Activated naive CD4-positive, alpha-beta T cell treated with anti-CD3 and anti-CD28 coated beads for 36 hours (primary cell): ENCODE measurements around the gene SYT1. TPM values are rescaled to one million over a fixed set of nuclear protein-coding genes. Genes with fewer than 3 reads are reported as not detected.
"Not testable (repeated sequence)": the region's sequence is repeated elsewhere in the genome, so short reads cannot be mapped to it uniquely, and the experiment has no call there.

Experiments
- CTCF ChIA-PET: fragments of 350-600 bp; sonication (Branson Sonifier 250); formaldehyde crosslinking; loops from one replicate; lab custom pipeline; 2021; ENCODE audit warnings: antibody characterized with exemption; lab: Charles Lee
- DNase-seq: peaks from one replicate; pipeline ENCODE4 v3.0.0-alpha.2; 2020
- H3K27ac Mint-ChIP-seq: one replicate; pipeline ENCODE4 v1.8.0; 2021; ENCODE audit warnings: mild to moderate bottlenecking, mixed read lengths
- H3K27me3 Mint-ChIP-seq: one replicate; pipeline ENCODE4 v1.8.0; 2021; ENCODE audit warnings: low read depth, mixed read lengths
- H3K36me3 Mint-ChIP-seq: one replicate; pipeline ENCODE4 v1.8.0; 2021; ENCODE audit warnings: low read depth, mixed read lengths
- H3K4me1 Mint-ChIP-seq: one replicate; pipeline ENCODE4 v1.8.0; 2021; ENCODE audit warnings: low read depth, mixed read lengths
- H3K4me3 Mint-ChIP-seq: one replicate; pipeline ENCODE4 v1.8.0; 2021; ENCODE audit warnings: mild to moderate bottlenecking, moderate library complexity, mixed read lengths
- H3K9me3 Mint-ChIP-seq: one replicate; pipeline ENCODE4 v1.8.0; 2021; ENCODE audit warnings: mixed read lengths
- intact Hi-C: fragments of 100-400 bp; cut with micrococcal nuclease; formaldehyde crosslinking; loops from one replicate; pipeline ENCODE4 v1.15.1; 2023
- total RNA-seq, 2 experiments: library from RNA; stranded (reverse); gene quantifications; one replicate each; pipeline ENCODE4 v1.2.3, GENCODE V29; 2021

SYT1 gene
- total RNA-seq, 2 experiments from 2014 or later = not detected

DNA sequence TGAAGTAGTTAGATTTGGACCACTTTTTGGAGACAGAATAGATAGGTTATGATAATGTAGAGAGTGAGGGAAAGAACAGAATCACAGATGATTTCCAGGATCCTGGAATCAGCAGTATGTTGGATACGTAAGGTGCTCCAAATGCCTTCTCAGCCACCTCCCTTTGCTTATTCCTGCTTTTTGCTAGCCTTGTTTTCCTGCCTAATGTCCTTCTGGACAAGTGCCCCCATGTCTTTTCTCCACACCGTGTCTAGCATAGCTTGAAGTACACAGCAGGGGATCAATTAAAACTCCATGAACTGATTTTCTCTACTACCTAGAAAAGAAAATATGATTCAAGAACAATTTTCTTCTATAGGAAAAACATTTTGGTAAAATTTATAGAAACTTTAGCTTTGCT lies 144.0 kb downstream of the SYT1 start:
- Mint-ChIP-seq H3K27ac (no peak overlapping the region), H3K27me3 (no peaks in the 10 kb centered on the region), H3K9me3 (peaks cover 5% of the 10 kb centered on the region), H3K4me1 (no peaks in the 10 kb centered on the region), H3K4me3 (no peak overlapping the region), H3K36me3 (no peaks in the 10 kb centered on the region)
- no peak for DNase-seq
- intact Hi-C loops = no loop called here
- CTCF ChIA-PET = no interaction called here

DNA sequence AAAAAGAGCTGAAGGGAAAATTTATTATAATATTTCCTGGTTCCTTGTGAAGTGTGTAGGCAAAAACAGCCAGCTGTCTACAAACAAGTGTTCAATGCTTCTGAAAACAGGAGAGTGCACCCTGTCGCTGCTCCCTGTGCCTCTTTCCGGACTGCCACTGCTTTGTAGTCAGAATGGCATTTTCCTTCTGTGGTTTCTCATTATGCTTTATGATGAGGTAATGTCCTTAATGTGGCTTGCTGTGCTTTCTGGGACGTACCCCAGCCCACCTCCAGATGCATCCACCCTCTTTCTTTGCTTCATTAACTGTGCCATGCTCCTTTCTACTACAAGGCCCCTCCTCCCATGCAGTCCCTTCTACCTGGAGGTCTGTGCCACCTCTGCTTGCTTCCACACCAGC lies 148.1 kb downstream of the SYT1 start:
- H3K27ac Mint-ChIP-seq = no peak overlapping the region
- no peak overlapping the region for H3K4me3 Mint-ChIP-seq
- intact Hi-C loops = no loop called here
- no peaks in the 10 kb centered on the region for H3K27me3 Mint-ChIP-seq
- no peaks in the 10 kb centered on the region for H3K36me3 Mint-ChIP-seq
- H3K9me3 Mint-ChIP-seq = peaks cover 6% of the 10 kb centered on the region
- DNase-seq = no peak
- CTCF ChIA-PET = no interaction called here
- H3K4me1 Mint-ChIP-seq = no peaks in the 10 kb centered on the region

DNA sequence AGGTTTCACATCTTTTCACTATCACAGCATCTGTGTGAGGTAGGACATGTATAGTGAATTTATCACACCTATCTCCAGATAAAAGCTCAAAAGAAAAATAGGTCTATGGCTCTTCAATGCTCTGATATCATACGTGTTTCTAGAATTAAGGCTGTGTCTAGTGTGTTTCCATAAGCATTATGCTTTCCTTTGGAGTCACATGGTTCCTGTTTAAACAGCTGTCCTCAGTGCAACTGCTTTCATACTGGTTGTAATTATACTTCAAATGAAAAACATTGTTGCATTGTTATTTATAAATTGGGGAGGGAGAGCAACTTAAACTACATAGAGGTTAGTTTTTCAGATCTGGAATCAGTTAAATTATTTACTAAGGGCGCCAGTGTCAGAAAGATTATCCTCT lies 151.6 kb downstream of the SYT1 start:
- CTCF ChIA-PET = no interaction called here
- Mint-ChIP-seq H3K4me3 (no peak overlapping the region), H3K4me1 (no peaks in the 10 kb centered on the region), H3K27ac (no peak overlapping the region), H3K36me3 (no peaks in the 10 kb centered on the region), H3K9me3 (peaks cover 8% of the 10 kb centered on the region), H3K27me3 (no peaks in the 10 kb centered on the region)
- intact Hi-C loops = no loop called here
- DNase-seq = no peak

DNA sequence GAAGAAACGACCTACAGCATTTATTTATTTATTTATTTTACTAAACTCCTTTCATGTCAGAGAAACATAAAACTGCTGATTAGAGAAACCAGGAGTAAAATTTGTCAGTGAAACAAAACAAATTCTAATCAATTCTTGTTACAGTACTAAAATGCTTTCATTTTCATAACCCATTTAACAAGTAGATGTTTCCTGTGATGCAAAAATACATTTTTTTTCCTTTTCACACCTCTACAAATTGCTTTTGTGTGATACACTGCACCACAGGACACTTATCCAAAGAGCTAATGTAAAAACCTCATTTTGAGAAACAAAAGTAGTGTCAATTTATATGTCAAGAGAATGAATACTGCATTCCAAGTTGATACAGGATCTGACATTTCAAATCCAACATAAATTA lies 155.1 kb downstream of the SYT1 start:
- H3K9me3 Mint-ChIP-seq = peaks cover 3% of the 10 kb centered on the region
- intact Hi-C loops = no loop called here
- no peak overlapping the region for H3K4me3 Mint-ChIP-seq
- H3K27me3 Mint-ChIP-seq = no peaks in the 10 kb centered on the region
- no peak for DNase-seq
- CTCF ChIA-PET = no interaction called here
- no peak overlapping the region for H3K27ac Mint-ChIP-seq
- no peaks in the 10 kb centered on the region for H3K36me3 Mint-ChIP-seq
- no peaks in the 10 kb centered on the region for H3K4me1 Mint-ChIP-seq

- Mint-ChIP-seq H3K27me3 (no peaks in the 10 kb centered on the region), H3K4me3 (no peak overlapping the region), H3K27ac (no peak overlapping the region), H3K4me1 (no peaks in the 10 kb centered on the region), H3K36me3 (no peaks in the 10 kb centered on the region), H3K9me3 (peaks cover 3% of the 10 kb centered on the region)
- intact Hi-C loops = no loop called here
- CTCF ChIA-PET = no interaction called here
- no peak for DNase-seq
Measured at GRCh38 chr12:79020106-79020505, 155.5 kb downstream of the SYT1 start.

- intact Hi-C loops = no loop called here
- H3K4me1 Mint-ChIP-seq = no peaks in the 10 kb centered on the region
- no peaks in the 10 kb centered on the region for H3K27me3 Mint-ChIP-seq
- no peak for DNase-seq
- H3K27ac Mint-ChIP-seq = no peak overlapping the region
- CTCF ChIA-PET = no interaction called here
- H3K9me3 Mint-ChIP-seq = peaks cover 3% of the 10 kb centered on the region
- no peak overlapping the region for H3K4me3 Mint-ChIP-seq
- H3K36me3 Mint-ChIP-seq = no peaks in the 10 kb centered on the region
Measured at GRCh38 chr12:79021021-79021420, 156.4 kb downstream of the SYT1 start.

DNA sequence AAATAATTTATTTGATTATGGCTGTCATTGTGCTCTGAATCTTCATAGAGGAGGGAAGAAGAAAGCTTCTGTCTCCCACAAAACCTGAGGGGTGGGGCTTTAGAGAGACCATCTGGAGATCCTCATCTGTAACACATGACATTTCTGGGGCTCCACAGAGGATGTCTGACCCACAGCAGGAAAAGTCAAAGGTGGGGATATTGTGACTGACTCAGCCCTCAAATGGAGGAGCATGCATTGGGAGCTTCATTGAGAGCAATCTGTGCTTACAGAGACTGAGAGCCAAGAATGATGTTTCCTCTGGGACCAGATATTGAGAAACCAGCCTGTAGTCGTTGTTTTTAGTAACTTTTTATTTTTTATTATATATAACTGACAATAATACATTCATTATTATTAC lies 158.7 kb downstream of the SYT1 start:
- intact Hi-C loops = no loop called here
- DNase-seq = no peak
- Mint-ChIP-seq H3K27me3 (no peaks in the 10 kb centered on the region), H3K4me3 (no peak overlapping the region), H3K27ac (no peak overlapping the region), H3K4me1 (no peaks in the 10 kb centered on the region), H3K36me3 (no peaks in the 10 kb centered on the region), H3K9me3 (no peaks in the 10 kb centered on the region)
- CTCF ChIA-PET = no interaction called here

DNA sequence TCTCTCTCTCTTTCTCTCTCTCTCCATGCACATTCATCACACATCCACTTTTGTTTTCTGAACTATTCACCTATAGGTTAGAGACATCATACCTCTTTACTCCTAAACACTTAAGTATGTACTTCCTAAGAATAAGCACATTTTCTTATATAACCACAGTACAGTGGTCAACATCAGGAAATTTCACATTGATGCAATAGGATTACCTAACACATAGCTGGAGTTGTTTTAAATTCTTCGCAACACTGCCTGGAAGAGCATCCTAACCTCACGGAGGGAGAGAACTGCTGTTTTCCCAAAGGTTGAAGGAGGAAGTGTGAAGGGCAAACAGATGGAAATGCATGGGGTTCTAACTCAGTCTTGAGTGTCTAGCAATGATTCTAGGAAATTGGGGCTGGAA lies 159.2 kb downstream of the SYT1 start:
- Mint-ChIP-seq H3K27ac (no peak overlapping the region), H3K36me3 (no peaks in the 10 kb centered on the region), H3K27me3 (no peaks in the 10 kb centered on the region), H3K4me3 (no peak overlapping the region), H3K4me1 (no peaks in the 10 kb centered on the region), H3K9me3 (no peaks in the 10 kb centered on the region)
- no peak for DNase-seq
- CTCF ChIA-PET = no interaction called here
- intact Hi-C loops = no loop called here

GRCh38 chr12:79033788-79034187 lies 169.2 kb downstream of the SYT1 start:
- intact Hi-C loops = no loop called here
- no peak overlapping the region for H3K4me3 Mint-ChIP-seq
- no peak overlapping the region for H3K27ac Mint-ChIP-seq
- H3K27me3 Mint-ChIP-seq = no peaks in the 10 kb centered on the region
- no peak for DNase-seq
- peaks cover 12% of the 10 kb centered on the region for H3K9me3 Mint-ChIP-seq
- no peaks in the 10 kb centered on the region for H3K4me1 Mint-ChIP-seq
- CTCF ChIA-PET = no interaction called here
- H3K36me3 Mint-ChIP-seq = no peaks in the 10 kb centered on the region

DNA sequence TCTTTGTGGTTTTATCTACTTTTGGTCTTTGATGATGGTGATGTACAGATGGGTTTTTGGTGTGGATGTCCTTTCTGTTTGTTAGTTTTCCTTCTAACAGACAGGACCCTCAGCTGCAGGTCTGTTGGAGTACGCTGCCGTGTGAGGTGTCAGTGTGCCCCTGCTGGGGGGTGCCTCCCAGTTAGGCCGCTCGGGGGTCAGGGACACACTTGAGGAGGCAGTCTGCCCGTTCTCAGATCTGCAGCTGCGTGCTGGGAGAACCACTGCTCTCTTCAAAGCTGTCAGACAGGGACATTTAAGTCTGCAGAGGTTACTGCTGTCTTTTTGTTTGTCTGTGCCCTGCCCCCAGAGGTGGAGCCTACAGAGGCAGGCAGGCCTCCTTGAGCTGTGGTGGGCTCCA lies 180.2 kb downstream of the SYT1 start:
- H3K27me3 Mint-ChIP-seq, H3K36me3 Mint-ChIP-seq, H3K4me1 Mint-ChIP-seq, DNase-seq, H3K4me3 Mint-ChIP-seq, H3K27ac Mint-ChIP-seq, CTCF ChIA-PET, intact Hi-C loops, H3K9me3 Mint-ChIP-seq: not testable (repeated sequence)

GRCh38 chr12:79045149-79045703 lies 180.7 kb downstream of the SYT1 start:
- H3K36me3 Mint-ChIP-seq, H3K27me3 Mint-ChIP-seq, H3K9me3 Mint-ChIP-seq, intact Hi-C loops, H3K27ac Mint-ChIP-seq, H3K4me1 Mint-ChIP-seq, H3K4me3 Mint-ChIP-seq, CTCF ChIA-PET, DNase-seq: not testable (repeated sequence)

DNA sequence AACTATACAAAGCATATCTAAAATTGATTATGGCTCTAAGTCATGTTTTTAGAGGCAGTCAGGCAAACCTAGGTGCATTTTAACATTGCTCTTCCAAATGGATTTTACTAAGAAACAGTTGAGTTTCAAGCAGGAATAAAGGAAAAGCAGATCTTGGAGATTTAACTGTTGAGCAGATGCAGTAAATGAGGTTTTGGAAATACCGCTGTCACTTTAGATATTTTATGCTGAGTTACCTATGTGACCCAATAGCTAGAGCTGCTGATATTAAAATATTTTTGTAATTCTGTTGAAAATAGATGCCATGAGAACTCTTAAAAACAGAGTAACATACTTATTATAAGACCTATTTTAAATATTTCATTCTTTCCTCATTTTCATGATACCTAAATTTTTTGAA lies 181.4 kb downstream of the SYT1 start:
- Mint-ChIP-seq H3K36me3 (no peaks in the 10 kb centered on the region), H3K27me3 (no peaks in the 10 kb centered on the region), H3K4me1 (no peaks in the 10 kb centered on the region), H3K27ac (no peak overlapping the region), H3K4me3 (no peak overlapping the region), H3K9me3 (no peaks in the 10 kb centered on the region)
- DNase-seq = no peak
- CTCF ChIA-PET = no interaction called here
- intact Hi-C loops = no loop called here

DNA sequence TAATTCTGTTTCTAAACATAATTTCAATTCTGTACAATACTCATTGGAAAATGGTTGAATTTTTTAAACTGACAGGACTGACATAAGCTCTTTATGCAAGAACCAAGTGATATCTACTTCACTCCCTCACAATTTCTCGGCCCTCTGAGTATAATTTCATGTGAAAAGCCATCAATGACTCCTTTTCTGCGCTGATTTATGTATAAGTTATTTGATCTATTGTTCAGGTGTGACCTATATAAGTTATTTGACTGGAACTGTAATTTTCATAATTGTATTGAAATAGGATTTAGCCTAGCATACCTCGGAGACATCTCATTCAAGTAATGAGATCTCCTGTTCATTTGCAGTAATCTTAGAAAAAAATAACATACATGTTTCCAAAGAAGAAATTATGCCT lies 184.4 kb downstream of the SYT1 start:
- Mint-ChIP-seq H3K4me3 (no peak overlapping the region), H3K36me3 (no peaks in the 10 kb centered on the region), H3K9me3 (no peaks in the 10 kb centered on the region), H3K4me1 (no peaks in the 10 kb centered on the region), H3K27me3 (no peaks in the 10 kb centered on the region), H3K27ac (no peak overlapping the region)
- intact Hi-C loops = no loop called here
- CTCF ChIA-PET = no interaction called here
- DNase-seq = no peak

GRCh38 chr12:79053394-79053793 lies 188.8 kb downstream of the SYT1 start:
- no peak for DNase-seq
- Mint-ChIP-seq H3K4me1 (no peaks in the 10 kb centered on the region), H3K36me3 (no peaks in the 10 kb centered on the region), H3K27me3 (no peaks in the 10 kb centered on the region), H3K9me3 (peaks cover 1% of the 10 kb centered on the region), H3K27ac (no peak overlapping the region), H3K4me3 (no peak overlapping the region)
- intact Hi-C loops = no loop called here
- CTCF ChIA-PET = no interaction called here
